NCI-H128 (cell line): ENCODE results near the gene REEP5.
A peak's percentile ranks its signal among the peaks of the same experiment; 100 is the strongest.

Experiments
- DNase-seq: peaks from one replicate; lab custom pipeline; 2025; ENCODE audit not compliant: unreplicated experiment; lab: John Stamatoyannopoulos, UW

Gene REEP5

GRCh38 chr5:112848116-112848811, 73.8 kb downstream of the REEP5 start:
- DNase-seq = peak; percentile 1

GRCh38 chr5:112847306-112847705, 74.7 kb downstream of the REEP5 start:
- no peak for DNase-seq

- DNase-seq = no peak
These were observed 75.5 kb downstream of the REEP5 start for GRCh38 chr5:112846556-112846955.

- DNase-seq = no peak
These were observed 77.5 kb downstream of the REEP5 start for GRCh38 chr5:112844489-112844888.

GRCh38 chr5:112833971-112834370, 88.1 kb downstream of the REEP5 start:
- DNase-seq = no peak

- DNase-seq = no peak
These were observed 91.6 kb downstream of the REEP5 start for GRCh38 chr5:112830378-112830777.
